H1 (cell line): ENCODE results near the gene ZMYND15. TPM values are rescaled to one million over a fixed set of nuclear protein-coding genes. Genes with fewer than 3 reads are reported as not detected.

Experiments
- MAFK ChIP-seq: IDR thresholded peaks from 2 replicates; pipeline ENCODE4 v1.6.1; 2012; ENCODE audit warnings: low read depth, mild to moderate bottlenecking, improper control_type of control experiment, low read length
- NANOG ChIP-seq: IDR thresholded peaks from 2 replicates; pipeline ENCODE4 v1.6.1; 2011; ENCODE audit warnings: low read length, low read depth, mild to moderate bottlenecking, inconsistent platforms; ENCODE audit not compliant: insufficient read depth, poor library complexity, severe bottlenecking
- SUZ12 ChIP-seq: fragments of 200-600 bp; sonication (generic); IDR thresholded peaks from 2 replicates; pipeline ENCODE4 v1.6.1; 2012; ENCODE audit warnings: mild to moderate bottlenecking, inconsistent platforms, low read length, moderate library complexity, mixed read lengths
- polyA plus RNA-seq, 7 experiments: library from polyadenylated mRNA; depleted of rRNA in 3 of 7; stranded (reverse) in 5 of 7; unstranded in 2 of 7; fragments of >200 nt in 5 of 7; fragments of 200-250 nt in 2 of 7; gene quantifications; 1 replicate in 5 of 7; 2 replicates in 1 of 7; 4 replicates in 1 of 7; pipeline versions ENCODE4 v1.2.1 to v1.2.3, GENCODE V29; 2011 to 2013; ENCODE audit warnings: missing spikeins in 2 of 7, mixed read lengths in 2 of 7
- total RNA-seq: library from RNA; stranded (reverse); fragmentation: NEBNext Ultra II Directional; extraction: Animal tissue kit (Norgen Biotek cat#: 25700); gene quantifications from 2 replicates; pipeline ENCODE4 v1.2.1, GENCODE V29; 2021

ZMYND15 gene
- total and polyA plus RNA-seq, 2 of the 8 experiments (the other 6 are each of a cell fraction or from before 2014, with no cell fraction given), result 0.53 to 0.58 TPM

DNA sequence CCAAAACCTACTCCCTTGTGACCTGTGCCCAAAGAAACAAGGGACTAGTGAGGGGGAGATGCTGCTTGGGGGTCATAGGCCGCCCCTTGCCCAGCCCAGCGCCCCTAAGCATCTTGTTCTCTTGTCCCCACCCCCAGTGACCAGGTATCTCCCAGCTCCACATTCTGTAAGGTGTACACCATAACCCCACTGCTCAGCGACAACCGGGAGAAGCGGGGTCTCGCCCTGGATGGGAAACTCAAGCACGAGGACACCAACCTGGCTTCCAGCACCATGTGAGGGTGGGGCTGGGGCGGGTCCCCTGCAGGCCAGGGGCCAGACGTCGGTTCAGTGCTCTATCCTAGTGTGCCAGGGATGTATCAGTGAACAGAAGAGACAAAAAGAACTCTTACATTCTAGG, 20.5 kb upstream of the ZMYND15 start (continued):
- TF ChIP-seq MAFK, result no peak
- TF ChIP-seq SUZ12, result no peak
- TF ChIP-seq NANOG, result no peak
